Colonic mucosa (tissue), 4 donors: ENCODE data around the gene RIPOR3. TPM values are rescaled to one million over a fixed set of nuclear protein-coding genes. Genes with fewer than 3 reads are reported as not detected.

Experiments
- DNase-seq: peaks from one replicate; pipeline ENCODE4 v3.0.0-alpha.2; 2020
- H3K27ac ChIP-seq: fragments of 200-600 bp; one replicate; pipeline ENCODE4 v1.8.0; 2021
- H3K27me3 ChIP-seq: fragments of 200-600 bp; one replicate; pipeline ENCODE4 v1.8.0; 2021
- H3K36me3 ChIP-seq: fragments of 200-600 bp; one replicate; pipeline ENCODE4 v1.8.0; 2021
- H3K4me1 ChIP-seq: fragments of 200-600 bp; one replicate; pipeline ENCODE4 v1.8.0; 2021; ENCODE audit warnings: mild to moderate bottlenecking
- H3K4me3 ChIP-seq: fragments of 200-600 bp; one replicate; pipeline ENCODE4 v1.8.0; 2021
- H3K9ac ChIP-seq, 2 donors: one replicate each; pipeline ENCODE4 v1.7.0; 2013; ENCODE audit warnings: control low read depth in 2 of 2, low read depth in 2 of 2, low read length in 2 of 2
- H3K9me3 ChIP-seq: fragments of 200-600 bp; one replicate; pipeline ENCODE4 v1.8.0; 2021
- CTCF ChIP-seq: fragments of 200-600 bp; IDR thresholded peaks from one replicate; pipeline ENCODE4 v1.8.0; 2022; ENCODE audit warnings: antibody characterized with exemption, mild to moderate bottlenecking
- intact Hi-C: fragments of 100-400 bp; cut with DNase I; formaldehyde crosslinking; loops from one replicate; pipeline ENCODE4 v1.14.1; 2022
- total RNA-seq, 2 donors: library from RNA; stranded (reverse); fragmentation: NEBNext Ultra II Directional in 1 of 2; extraction: Animal tissue kit (Norgen Biotek cat#: 25700) in 1 of 2; gene quantifications; one replicate each; pipeline ENCODE4 v1.2.1, GENCODE V29; 2021
- donor health status: healthy.
- donor health status: DM: no; HTN: no; CAD: no.
- donor health status: DM: no; HTN: no; CAD: no.

RIPOR3 gene
- total RNA-seq, 2 donors from 2014 or later: 1.9 to 2.9 TPM

DNA sequence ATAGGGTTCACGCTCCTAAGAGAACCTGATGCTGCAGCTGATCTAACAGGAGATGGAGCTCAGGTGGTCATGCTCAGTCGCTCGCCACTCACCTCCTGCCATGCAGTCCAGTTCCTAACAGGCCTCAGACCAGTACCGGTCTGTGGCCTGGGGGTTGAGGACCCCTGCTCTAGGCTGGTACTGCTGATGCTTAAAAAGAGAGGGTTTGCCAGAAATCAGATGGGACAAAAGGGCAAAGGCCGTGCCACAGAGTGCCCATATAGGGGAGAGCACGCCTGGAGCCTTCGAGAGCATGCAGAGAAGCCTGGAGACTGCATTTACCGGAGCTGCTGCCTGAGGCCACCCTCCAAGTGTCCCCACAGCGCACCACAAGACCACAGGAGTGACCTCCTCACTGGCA lies 105.7 kb downstream of the RIPOR3 start:
- intact Hi-C loops: no loop called here

GRCh38 chr20:50585214-50585613 lies 106.1 kb downstream of the RIPOR3 start:
- H3K27ac ChIP-seq: no peak overlapping the region
- no peak for TF ChIP-seq CTCF
- peaks cover 9% of the 10 kb centered on the region for H3K36me3 ChIP-seq
- no peaks in the 10 kb centered on the region for H3K4me1 ChIP-seq
- no peaks in the 10 kb centered on the region for H3K27me3 ChIP-seq
- intact Hi-C loops: no loop called here
- no peak overlapping the region for H3K9ac ChIP-seq
- DNase-seq: no peak
- no peak overlapping the region for H3K4me3 ChIP-seq
- no peaks in the 10 kb centered on the region for H3K9me3 ChIP-seq

More for the DNA sequence above, 105.7 kb downstream of the RIPOR3 start:
- no peak for DNase-seq
- no peak overlapping the region for H3K4me3 ChIP-seq
- H3K9me3 ChIP-seq: no peaks in the 10 kb centered on the region
- peaks cover 9% of the 10 kb centered on the region for H3K36me3 ChIP-seq
- H3K4me1 ChIP-seq: no peaks in the 10 kb centered on the region
- H3K27me3 ChIP-seq: no peaks in the 10 kb centered on the region
- no peak overlapping the region for H3K27ac ChIP-seq
- no peak overlapping the region for H3K9ac ChIP-seq
- no peak for TF ChIP-seq CTCF

GRCh38 chr20:50584687-50585086 lies 106.7 kb downstream of the RIPOR3 start:
- TF ChIP-seq CTCF: no peak

GRCh38 chr20:50583442-50584150 lies 107.7 kb downstream of the RIPOR3 start:
- no peak for TF ChIP-seq CTCF
- H3K27me3 ChIP-seq: no peaks in the 10 kb centered on the region
- no peak overlapping the region for H3K27ac ChIP-seq
- H3K4me1 ChIP-seq: peaks cover under 1% of the 10 kb centered on the region
- peak overlapping the region in 1 of 2 donors; percentile 15 for H3K9ac ChIP-seq
- intact Hi-C loops: no loop called here
- H3K4me3 ChIP-seq: no peak overlapping the region
- H3K36me3 ChIP-seq: peaks cover 9% of the 10 kb centered on the region
- no peaks in the 10 kb centered on the region for H3K9me3 ChIP-seq
- DNase-seq: no peak

More at GRCh38 chr20:50584687-50585086, 106.7 kb downstream of the RIPOR3 start:
- no peak overlapping the region for H3K27ac ChIP-seq
- intact Hi-C loops: no loop called here
- no peak for DNase-seq
- no peaks in the 10 kb centered on the region for H3K4me1 ChIP-seq
- no peaks in the 10 kb centered on the region for H3K9me3 ChIP-seq
- H3K4me3 ChIP-seq: no peak overlapping the region
- H3K36me3 ChIP-seq: peaks cover 9% of the 10 kb centered on the region
- H3K9ac ChIP-seq: no peak overlapping the region
- no peaks in the 10 kb centered on the region for H3K27me3 ChIP-seq

DNA sequence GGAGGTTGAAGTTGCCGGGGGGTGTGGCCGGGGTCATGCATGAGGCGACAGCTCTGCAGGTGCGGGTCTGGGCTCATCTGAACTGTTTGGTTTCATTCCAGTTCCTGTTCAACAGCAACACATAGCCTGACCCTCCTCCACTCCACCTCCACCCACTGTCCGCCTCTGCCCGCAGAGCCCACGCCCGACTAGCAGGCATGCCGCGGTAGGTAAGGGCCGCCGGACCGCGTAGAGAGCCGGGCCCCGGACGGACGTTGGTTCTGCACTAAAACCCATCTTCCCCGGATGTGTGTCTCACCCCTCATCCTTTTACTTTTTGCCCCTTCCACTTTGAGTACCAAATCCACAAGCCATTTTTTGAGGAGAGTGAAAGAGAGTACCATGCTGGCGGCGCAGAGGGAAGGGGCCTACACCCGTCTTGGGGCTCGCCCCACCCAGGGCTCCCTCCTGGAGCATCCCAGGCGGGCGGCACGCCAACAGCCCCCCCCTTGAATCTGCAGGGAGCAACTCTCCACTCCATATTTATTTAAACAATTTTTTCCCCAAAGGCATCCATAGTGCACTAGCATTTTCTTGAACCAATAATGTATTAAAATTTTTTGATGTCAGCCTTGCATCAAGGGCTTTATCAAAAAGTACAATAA lies 108.6 kb downstream of the RIPOR3 start:
- Histone ChIP-seq H3K36me3 (peaks cover 9% of the 10 kb centered on the region), H3K4me3 (no peak overlapping the region), H3K27me3 (no peaks in the 10 kb centered on the region), H3K4me1 (peaks cover 4% of the 10 kb centered on the region), H3K9me3 (no peaks in the 10 kb centered on the region), H3K27ac (no peak overlapping the region), H3K9ac (no peak overlapping the region)
- DNase-seq: no peak
- intact Hi-C loops: no loop called here
- TF ChIP-seq CTCF: no peak
